K562 (cell line): ENCODE results near the gene CCT5. TPM values are rescaled to one million over a fixed set of nuclear protein-coding genes. Genes with fewer than 3 reads are reported as not detected.

Experiments
- ADNP ChIP-seq: fragments of 200-800 bp; sonication (Bioruptor generic); IDR thresholded peaks from 2 replicates; pipeline ENCODE4 v1.6.1; 2016; ENCODE audit warnings: missing genetic modification characterization, missing compliant biosample characterization
- CBX1 ChIP-seq: sonication (generic); IDR thresholded peaks from 2 replicates; pipeline ENCODE4 v1.6.1; 2016; ENCODE audit warnings: antibody characterized with exemption, low read depth, mild to moderate bottlenecking
- CREB3 ChIP-seq: fragments of 450-650 bp; conservative IDR thresholded peaks from 2 replicates; pipeline ENCODE4 v1.6.1; 2016; ENCODE audit warnings: missing genetic modification characterization, low read depth, mild to moderate bottlenecking, missing compliant biosample characterization, moderate library complexity
- CXXC5 ChIP-seq: fragments of 250-450 bp; sonication (Bioruptor Pico); IDR thresholded peaks from 2 replicates; pipeline ENCODE4 v1.8.0; 2022; ENCODE audit warnings: inconsistent platforms, mild to moderate bottlenecking, moderate library complexity
- HNRNPH1 ChIP-seq: fragments of 200-400 bp; formaldehyde crosslinking; optimal IDR thresholded peaks from 2 replicates; pipeline ENCODE3; 2017; ENCODE audit warnings: low read depth, mild to moderate bottlenecking, low read length, moderate library complexity
- MNT ChIP-seq, 2 experiments: fragments of 450-650 bp; conservative IDR thresholded peaks; 2 replicates each; pipeline ENCODE4 v1.6.1; 2017; ENCODE audit warnings: mild to moderate bottlenecking in 2 of 2, moderate library complexity in 2 of 2
- NUFIP1 ChIP-seq: fragments of 450-650 bp; IDR thresholded peaks from 2 replicates; pipeline ENCODE4 v1.6.1; 2018; ENCODE audit not compliant: partially characterized antibody
- PHF20 ChIP-seq: fragments of 450-650 bp; IDR thresholded peaks from 2 replicates; pipeline ENCODE4 v1.6.1; 2018; ENCODE audit not compliant: partially characterized antibody
- PRMT5 ChIP-seq: sonication (generic); formaldehyde crosslinking; IDR thresholded peaks from 2 replicates; pipeline ENCODE4 v1.5.0; 2020; ENCODE audit warnings: missing genetic modification reagents
- SNAPC5 ChIP-seq: fragments of 250-450 bp; sonication (Bioruptor Pico); IDR thresholded peaks from 2 replicates; pipeline ENCODE4 v1.8.0; 2021; ENCODE audit warnings: moderate library complexity, mild to moderate bottlenecking, inconsistent platforms
- SRSF3 ChIP-seq: fragments of 200-400 bp; formaldehyde crosslinking; IDR thresholded peaks from 2 replicates; pipeline ENCODE4 v1.6.1; 2016; ENCODE audit warnings: mild to moderate bottlenecking, low read length, moderate library complexity; ENCODE audit not compliant: insufficient read depth
- TFAM ChIP-seq: fragments of 250-450 bp; sonication (Bioruptor Pico); conservative IDR thresholded peaks from 2 replicates; pipeline ENCODE4 v1.5.0; 2021; ENCODE audit warnings: mild to moderate bottlenecking, moderate library complexity
- UBTF ChIP-seq, 2 experiments: IDR thresholded peaks; 2 replicates each; pipeline ENCODE4 v1.6.1; 2012; ENCODE audit warnings: improper control_type of control experiment in 2 of 2, low read depth in 2 of 2, low read length in 2 of 2, borderline replicate concordance in 1 of 2
- ZBTB7A ChIP-seq: IDR thresholded peaks from 2 replicates; pipeline ENCODE4 v1.6.1; 2011; ENCODE audit warnings: low read depth, mild to moderate bottlenecking, low read length, moderate library complexity, borderline replicate concordance; ENCODE audit not compliant: control insufficient read depth
- ZKSCAN3 ChIP-seq: fragments of 250-450 bp; sonication (Bioruptor Pico); IDR thresholded peaks from 2 replicates; pipeline ENCODE4 v1.4.0; 2020
- ZNF232 ChIP-seq: sonication (generic); formaldehyde crosslinking; IDR thresholded peaks from 2 replicates; pipeline ENCODE4 v1.8.0; 2022; ENCODE audit warnings: mild to moderate bottlenecking, missing genetic modification reagents
- ZNF384 ChIP-seq: IDR thresholded peaks from 2 replicates; pipeline ENCODE4 v1.6.1; 2012; ENCODE audit warnings: low read depth, low read length, improper control_type of control experiment
- ZNF444 ChIP-seq: fragments of 250-450 bp; sonication (Bioruptor Pico); IDR thresholded peaks from 2 replicates; pipeline ENCODE4 v1.4.0; 2020; ENCODE audit warnings: mild to moderate bottlenecking, moderate library complexity
- ZNF518B ChIP-seq: fragments of 250-450 bp; sonication (Bioruptor Pico); IDR thresholded peaks from 2 replicates; pipeline ENCODE4 v1.5.0; 2021; ENCODE audit warnings: mild to moderate bottlenecking, moderate library complexity
- polyA plus RNA-seq, 8 experiments: library from polyadenylated mRNA; depleted of rRNA in 4 of 8; stranded (reverse) in 5 of 8; unstranded in 3 of 8; fragments of >200 nt; fragmentation: Nextera tagmentation in 2 of 8; fragmentation: Illumina TruSeq in 1 of 8; extraction: Ambion mirVana in 2 of 8; extraction: Trizol in 1 of 8; gene quantifications; 2 replicates each; pipeline versions ENCODE4 v1.2.1 to v1.2.3, GENCODE V29; 2011 to 2014; ENCODE audit warnings: inconsistent platforms in 1 of 8, missing spikeins in 1 of 8
- total RNA-seq, 7 experiments: library from RNA; depleted of rRNA in 6 of 7; stranded (reverse); fragments of >200 nt in 6 of 7; fragmentation: Illumina TruSeq in 2 of 7; extraction: Trizol in 2 of 7; gene quantifications; 2 replicates each; pipeline versions ENCODE4 v1.2.1 to v1.2.3, GENCODE V29; 2011 to 2021; ENCODE audit warnings: low replicate concordance in 1 of 7

CCT5 gene
- total and polyA plus RNA-seq, 9 of the 15 experiments (the other 6 are each of a cell fraction or from before 2014, with no cell fraction given) = 782 to 1,606 (median 1,153) TPM

- no peak for TF ChIP-seq TFAM
- no peak for TF ChIP-seq SNAPC5 (CRISPR knock-in tag)
- no peak for TF ChIP-seq ZNF232 (CRISPR knock-in tag)
- TF ChIP-seq NUFIP1 = no peak
- no peak for TF ChIP-seq ZNF444 (CRISPR knock-in tag)
- TF ChIP-seq ZKSCAN3 = no peak
- no peak for TF ChIP-seq HNRNPH1
- TF ChIP-seq ZBTB7A = no peak
- peak; percentile 82 for TF ChIP-seq ADNP (tag)
- 0 out of 2 replicates have a peak, but pooled peaks have one; percentile 53 for TF ChIP-seq CBX1
- TF ChIP-seq PRMT5 (CRISPR knock-in tag) = no peak
- TF ChIP-seq MNT (conservative IDR thresholded peaks at IDR 0.05) = 0 out of 4 replicates have a peak, but pooled peaks of 1 of the 2 experiments have one; percentile 11
- no peak for TF ChIP-seq PHF20
- no peak for TF ChIP-seq CREB3 (tag)
- TF ChIP-seq ZNF518B = no peak
- TF ChIP-seq ZNF384 = no peak
- TF ChIP-seq UBTF (IDR thresholded peaks at IDR 0.05; ENCODE audit: borderline replicate concordance in 1 of 2, low read depth in 2 of 2, low read length in 2 of 2) = 0 out of 4 replicates have a peak, but pooled peaks of 1 of the 2 experiments have one; percentile 49
- TF ChIP-seq CXXC5 (CRISPR knock-in tag) = no peak
- no peak for TF ChIP-seq SRSF3
Observed at GRCh38 chr5:10293907-10294662, 44.0 kb downstream of the CCT5 start (continued).
